DMS79 (cell line): ENCODE data around the gene UTP14C.
"Not testable (repeated sequence)": the region's sequence is repeated elsewhere in the genome, so short reads cannot be mapped to it uniquely, and the experiment has no call there.

Experiments used
- DNase-seq: peaks from one replicate; lab custom pipeline; 2025; lab: John Stamatoyannopoulos, UW

UTP14C gene, protein sequence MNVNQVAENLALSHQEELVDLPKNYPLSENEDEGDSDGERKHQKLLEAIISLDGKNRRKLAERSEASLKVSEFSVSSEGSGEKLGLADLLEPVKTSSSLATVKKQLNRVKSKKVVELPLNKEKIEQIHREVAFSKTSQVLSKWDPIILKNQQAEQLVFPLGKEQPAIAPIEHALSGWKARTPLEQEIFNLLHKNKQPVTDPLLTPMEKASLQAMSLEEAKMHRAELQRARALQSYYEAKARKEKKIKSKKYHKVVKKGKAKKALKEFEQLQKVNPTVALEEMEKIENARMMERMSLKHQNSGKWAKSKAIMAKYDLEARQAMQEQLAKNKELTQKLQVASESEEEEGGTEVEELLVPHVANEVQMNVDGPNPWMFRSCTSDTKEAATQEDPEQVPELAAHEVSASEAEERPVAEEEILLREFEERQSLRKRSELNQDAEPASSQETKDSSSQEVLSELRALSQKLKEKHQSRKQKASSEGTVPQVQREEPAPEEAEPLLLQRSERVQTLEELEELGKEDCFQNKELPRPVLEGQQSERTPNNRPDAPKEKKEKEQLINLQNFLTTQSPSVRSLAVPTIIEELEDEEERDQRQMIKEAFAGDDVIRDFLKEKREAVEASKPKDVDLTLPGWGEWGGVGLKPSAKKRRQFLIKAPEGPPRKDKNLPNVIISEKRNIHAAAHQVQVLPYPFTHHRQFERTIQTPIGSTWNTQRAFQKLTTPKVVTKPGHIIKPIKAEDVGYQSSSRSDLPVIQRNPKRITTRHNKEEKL

DNA sequence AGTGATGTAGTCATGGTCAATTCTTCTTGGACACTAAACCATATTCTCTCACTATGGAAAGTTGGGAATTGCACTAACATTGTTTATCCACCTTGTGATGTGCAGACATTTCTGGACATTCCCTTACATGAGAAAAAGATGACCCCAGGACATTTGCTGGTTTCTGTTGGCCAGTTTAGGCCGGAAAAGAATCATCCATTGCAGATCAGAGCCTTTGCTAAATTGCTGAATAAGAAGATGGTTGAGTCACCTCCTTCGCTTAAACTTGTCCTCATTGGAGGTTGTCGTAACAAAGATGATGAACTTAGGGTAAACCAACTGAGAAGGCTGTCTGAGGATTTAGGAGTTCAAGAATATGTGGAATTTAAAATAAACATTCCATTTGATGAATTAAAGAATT is at the start of gene UTP14C:
TSS of gene UTP14C (plus strand) at position 211 of the 400 bp plus-strand sequence. CDS start 4,114 bp downstream, outside the sequence.
- DNase-seq = no peak

GRCh38 chr13:51976423-51976822 is 48.1 kb upstream of the UTP14C start:
- no peak for DNase-seq

GRCh38 chr13:51976890-51977289 is 47.6 kb upstream of the UTP14C start:
- no peak for DNase-seq

GRCh38 chr13:51977625-51978024 is 46.9 kb upstream of the UTP14C start:
- no peak for DNase-seq

GRCh38 chr13:51978796-51979556 is 45.5 kb upstream of the UTP14C start:
- DNase-seq = no peak

DNA sequence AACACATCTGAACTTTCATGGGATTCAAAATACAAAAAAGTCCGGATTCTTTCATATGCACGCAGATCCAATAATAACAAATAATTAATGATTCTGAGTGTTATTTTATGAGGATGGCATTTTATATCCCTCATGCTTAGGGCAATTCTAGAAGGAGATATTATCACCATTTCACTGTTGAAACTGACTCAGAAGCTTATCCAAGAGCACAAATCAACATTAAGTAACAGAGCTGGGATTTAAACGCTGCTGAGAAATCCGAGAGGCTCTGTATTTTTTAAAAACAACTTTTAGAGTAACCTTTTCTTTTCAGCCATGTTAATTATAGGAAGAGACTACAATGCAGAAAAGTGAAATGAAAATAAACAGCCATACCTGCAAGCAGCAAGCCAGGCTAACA is 43.6 kb upstream of the UTP14C start:
- DNase-seq = no peak

DNA sequence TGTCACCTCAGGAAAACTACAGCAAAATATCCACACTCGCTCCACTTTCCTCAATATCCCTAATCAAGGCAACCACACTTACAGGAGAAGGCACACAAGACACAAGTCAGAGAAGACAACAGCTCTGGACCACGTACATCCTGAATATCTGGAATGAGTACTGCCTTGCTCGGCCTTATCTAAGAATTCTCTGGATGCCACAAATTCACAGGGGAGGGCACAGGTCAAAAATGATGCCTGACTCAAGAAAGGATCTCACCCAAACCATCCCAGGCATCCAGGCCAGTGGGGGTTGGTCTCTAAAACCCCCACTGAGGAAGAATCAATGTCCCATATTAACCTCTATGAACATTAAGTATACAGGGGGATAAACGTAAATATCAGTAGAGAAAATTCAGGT is 43.1 kb upstream of the UTP14C start:
- DNase-seq = no peak

- DNase-seq = not testable (repeated sequence)
Observed at GRCh38 chr13:51983292-51983691, 41.2 kb upstream of the UTP14C start.

DNA sequence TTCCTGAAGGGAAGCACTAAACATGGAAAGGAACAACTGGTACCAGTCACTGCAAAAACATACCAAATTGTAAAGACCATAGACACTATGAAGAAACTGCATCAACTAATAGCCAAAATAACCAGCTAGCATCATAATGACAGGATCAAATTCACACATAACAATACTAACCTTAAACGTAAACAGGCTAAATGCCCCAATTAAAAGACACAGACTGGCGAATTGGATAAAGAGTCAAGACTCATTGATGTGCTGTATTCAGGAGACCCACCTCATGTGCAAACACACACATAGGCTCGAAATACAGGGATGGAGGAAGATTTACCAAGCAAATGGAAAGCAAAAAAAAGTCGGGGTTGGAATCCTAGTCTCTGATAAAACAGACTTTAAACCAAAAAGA is 39.6 kb upstream of the UTP14C start:
- DNase-seq = not testable (repeated sequence)

DNA sequence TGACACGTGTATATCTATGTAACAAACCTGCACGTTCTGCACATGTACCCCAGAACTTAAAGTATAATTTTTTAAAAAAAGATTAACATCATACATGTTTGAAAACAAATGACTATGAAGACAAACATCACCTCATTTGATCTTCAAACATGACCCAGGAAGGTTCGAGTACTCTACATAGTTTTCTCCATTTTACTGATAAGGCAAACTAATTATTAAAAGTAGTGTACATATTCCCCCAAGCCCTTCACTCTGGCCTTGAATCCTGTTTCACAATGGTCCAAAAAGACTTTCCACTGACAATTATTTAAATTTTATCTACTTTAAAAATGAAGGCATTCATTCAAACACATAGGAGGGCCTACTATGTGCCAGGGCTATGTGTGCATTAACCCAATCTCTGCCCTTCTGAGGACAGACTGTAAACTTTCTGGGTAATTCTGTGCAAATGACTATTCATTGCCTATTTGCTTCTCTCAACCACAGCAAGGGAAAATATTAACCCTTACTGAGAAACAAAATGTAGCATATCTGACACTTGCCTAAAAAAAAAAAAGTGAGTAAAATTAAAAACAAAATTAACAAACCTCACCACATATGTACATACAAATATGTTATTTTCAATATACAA is 35.4 kb upstream of the UTP14C start:
- DNase-seq = no peak

- no peak for DNase-seq
Observed at GRCh38 chr13:51993713-51994112, 30.8 kb upstream of the UTP14C start.

GRCh38 chr13:51995677-51996551 is 28.6 kb upstream of the UTP14C start:
- DNase-seq = no peak

GRCh38 chr13:51996641-51997040 is 27.9 kb upstream of the UTP14C start:
- no peak for DNase-seq

DNA sequence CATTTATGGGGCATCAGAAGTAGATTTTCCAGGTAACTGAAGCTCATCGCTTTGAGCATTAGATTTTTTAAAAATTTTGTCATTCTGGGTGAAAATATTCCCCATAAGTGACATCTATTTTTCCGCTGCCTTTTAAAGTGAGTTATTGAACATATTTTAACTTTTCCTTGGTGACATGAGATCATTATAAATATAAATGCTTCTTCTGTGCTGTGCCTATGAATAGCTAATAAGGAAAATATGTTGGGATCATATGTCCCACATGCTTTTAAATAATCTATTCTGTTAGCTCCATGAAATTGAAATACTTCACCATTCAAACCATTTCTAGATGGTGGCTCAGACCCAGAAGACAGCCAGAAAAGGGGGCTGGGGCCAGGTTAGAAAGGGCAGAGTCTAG is 27.3 kb upstream of the UTP14C start:
- DNase-seq = no peak

DNA sequence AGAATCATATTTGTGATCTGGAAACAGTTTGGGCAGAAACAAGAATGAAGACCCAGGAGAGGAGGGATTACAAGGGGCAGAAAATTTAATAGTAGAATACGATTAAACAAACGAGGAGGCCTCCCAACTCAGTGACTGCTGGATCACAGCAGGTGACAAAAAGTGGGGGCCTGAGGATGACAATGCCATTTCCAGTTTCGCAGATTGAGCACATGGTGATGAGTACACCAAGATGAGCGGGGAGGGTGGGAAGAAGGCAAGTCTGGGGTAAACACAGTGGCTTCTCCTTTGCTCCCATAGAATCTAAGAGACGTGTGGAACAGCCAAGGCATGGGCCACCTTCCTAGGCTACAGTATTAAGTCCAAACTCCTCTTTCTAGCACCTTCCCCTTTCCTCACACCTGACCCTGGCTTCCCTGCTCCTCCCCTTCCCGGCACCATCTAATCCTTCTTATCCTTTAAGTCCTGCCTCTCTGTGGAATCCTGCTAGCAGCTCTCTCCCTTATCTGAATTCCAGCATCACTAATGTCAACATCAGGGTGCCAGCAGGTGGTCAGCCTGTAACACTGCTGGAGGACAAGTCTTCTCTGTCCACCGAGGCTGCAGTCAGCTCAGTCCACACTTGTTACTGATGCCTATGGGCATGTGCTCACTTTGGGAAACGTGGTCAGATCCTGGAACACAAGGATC is 26.7 kb upstream of the UTP14C start:
- DNase-seq = no peak

GRCh38 chr13:51998723-51999509 is 25.6 kb upstream of the UTP14C start:
- DNase-seq = no peak

- no peak for DNase-seq
Observed at GRCh38 chr13:51999510-51999911, 25.0 kb upstream of the UTP14C start.

- no peak for DNase-seq
Observed at GRCh38 chr13:51999921-52000320, 24.6 kb upstream of the UTP14C start.

DNA sequence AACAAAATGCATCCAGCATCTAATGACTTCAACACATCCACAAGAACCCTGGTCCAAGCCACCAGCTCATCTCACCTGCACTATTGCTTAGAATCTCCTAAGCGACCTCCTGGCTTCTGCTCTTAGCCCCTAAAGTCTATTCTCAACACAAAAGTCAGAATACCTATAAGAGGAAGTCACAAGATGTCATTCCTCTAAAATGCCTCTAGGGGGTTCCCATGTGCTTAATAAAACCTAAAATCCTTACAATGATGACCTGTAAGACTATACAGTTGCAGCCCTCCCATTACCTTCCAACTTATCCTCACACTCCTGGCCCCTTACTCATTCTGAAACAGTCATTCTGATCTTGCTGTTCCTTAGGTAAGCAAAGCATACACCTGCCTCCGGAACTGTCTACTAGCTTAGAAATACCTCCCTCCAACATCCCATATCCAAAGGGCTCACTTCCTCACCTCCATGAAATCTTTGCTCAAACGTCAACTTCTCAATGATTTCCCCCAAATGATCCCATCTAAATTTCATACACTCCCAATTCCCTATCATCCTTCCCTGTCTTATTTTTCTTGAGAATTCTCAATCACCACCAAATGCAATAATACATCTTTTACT is 23.3 kb upstream of the UTP14C start:
- peak; percentile 3 for DNase-seq
